Trophoblast cell (in vitro differentiated cells and primary cell): ENCODE results near the gene YIPF1.
A peak's percentile ranks its signal among the peaks of the same experiment; 100 is the strongest.

Source experiments
- DNase-seq, 2 donors: peaks; one replicate each; pipeline ENCODE4 v3.0.0-alpha.2; 2016
- H2AFZ ChIP-seq: 2 replicates; pipeline ENCODE4 v1.6.1; 2013; ENCODE audit warnings: low read length, moderate library complexity, mild to moderate bottlenecking; ENCODE audit not compliant: insufficient read depth, poor library complexity
- H2AK5ac ChIP-seq: 2 replicates; pipeline ENCODE4 v1.6.1; 2013; ENCODE audit warnings: mild to moderate bottlenecking, low read length
- H2BK120ac ChIP-seq: 2 replicates; pipeline ENCODE4 v1.6.1; 2013; ENCODE audit warnings: low read length, mild to moderate bottlenecking, moderate library complexity; ENCODE audit not compliant: insufficient read depth, poor library complexity
- H2BK12ac ChIP-seq: 2 replicates; pipeline ENCODE4 v1.6.1; 2013; ENCODE audit warnings: mild to moderate bottlenecking, low read length, moderate library complexity
- H2BK5ac ChIP-seq: 2 replicates; pipeline ENCODE4 v1.6.1; 2013; ENCODE audit warnings: low read length, low read depth, moderate library complexity, mild to moderate bottlenecking; ENCODE audit not compliant: poor library complexity
- H3K14ac ChIP-seq: 2 replicates; pipeline ENCODE4 v1.6.1; 2013; ENCODE audit warnings: mild to moderate bottlenecking, low read length
- H3K18ac ChIP-seq: 2 replicates; pipeline ENCODE4 v1.6.1; 2013; ENCODE audit warnings: mild to moderate bottlenecking, low read length
- H3K23ac ChIP-seq: 2 replicates; pipeline ENCODE4 v1.6.1; 2013; ENCODE audit warnings: low read length
- H3K27ac ChIP-seq: 2 replicates; pipeline ENCODE4 v1.5.1; 2013; ENCODE audit warnings: low read depth, mild to moderate bottlenecking, inconsistent platforms, low read length, moderate library complexity
- H3K27me3 ChIP-seq: 2 replicates; pipeline ENCODE4 v1.6.1; 2013; ENCODE audit warnings: inconsistent platforms, mild to moderate bottlenecking, low read length, moderate library complexity; ENCODE audit not compliant: insufficient read depth
- H3K36me3 ChIP-seq, 2 experiments: 1 replicate in 1 of 2; 2 replicates in 1 of 2; pipeline ENCODE4 v1.6.1; 2013; ENCODE audit warnings: low read length in 2 of 2, mild to moderate bottlenecking in 2 of 2, moderate library complexity in 1 of 2; ENCODE audit not compliant: insufficient read depth in 2 of 2, control insufficient read depth in 1 of 2
- H3K4ac ChIP-seq: 2 replicates; pipeline ENCODE4 v1.6.1; 2013; ENCODE audit warnings: low read depth, mild to moderate bottlenecking, low read length, moderate library complexity
- H3K4me1 ChIP-seq, 2 experiments: 1 replicate in 1 of 2; 2 replicates in 1 of 2; pipeline ENCODE4 v1.6.1; 2013; ENCODE audit warnings: low read length in 2 of 2, mild to moderate bottlenecking in 2 of 2, moderate library complexity in 1 of 2; ENCODE audit not compliant: insufficient read depth in 2 of 2, control insufficient read depth in 1 of 2
- H3K4me2 ChIP-seq: 2 replicates; pipeline ENCODE4 v1.6.1; 2013; ENCODE audit warnings: inconsistent platforms, mild to moderate bottlenecking, low read length, moderate library complexity
- H3K4me3 ChIP-seq: 2 replicates; pipeline ENCODE4 v1.5.1; 2013; ENCODE audit warnings: mild to moderate bottlenecking, low read depth, low read length, inconsistent platforms
- H3K79me1 ChIP-seq: one replicate; pipeline ENCODE4 v1.6.1; 2013; ENCODE audit warnings: low read length
- H3K79me2 ChIP-seq: 2 replicates; pipeline ENCODE4 v1.6.1; 2013; ENCODE audit warnings: low read length, mild to moderate bottlenecking; ENCODE audit not compliant: control insufficient read depth, insufficient read depth, poor library complexity
- H3K9ac ChIP-seq: 2 replicates; pipeline ENCODE4 v1.6.1; 2013; ENCODE audit warnings: mild to moderate bottlenecking, low read length
- H3K9me3 ChIP-seq: 2 replicates; pipeline ENCODE4 v1.6.1; 2013; ENCODE audit warnings: low read depth, mild to moderate bottlenecking, control low read depth, inconsistent platforms, low read length; ENCODE audit not compliant: insufficient read depth
- H4K12ac ChIP-seq: 2 replicates; pipeline ENCODE4 v1.6.1; 2013; ENCODE audit warnings: low read depth, mild to moderate bottlenecking, low read length, moderate library complexity
- H4K8ac ChIP-seq: 2 replicates; pipeline ENCODE4 v1.6.1; 2013; ENCODE audit warnings: low read depth, mild to moderate bottlenecking, low read length, moderate library complexity
- H4K91ac ChIP-seq: one replicate; pipeline ENCODE4 v1.6.1; 2013; ENCODE audit warnings: low read depth, mild to moderate bottlenecking, low read length, moderate library complexity
- WGBS: extraction: QIAGEN DNeasy Blood & Tissue Kit; methylation state at CpG from one replicate; pipeline ENCODE4 v1.1.7; 2013; ENCODE audit warnings: missing lambda C conversion rate; ENCODE audit not compliant: insufficient read length, insufficient coverage; ENCODE audit errors: extremely low coverage; 5-methylcytosine and 5-hydroxymethylcytosine counted together

Gene YIPF1

DNA sequence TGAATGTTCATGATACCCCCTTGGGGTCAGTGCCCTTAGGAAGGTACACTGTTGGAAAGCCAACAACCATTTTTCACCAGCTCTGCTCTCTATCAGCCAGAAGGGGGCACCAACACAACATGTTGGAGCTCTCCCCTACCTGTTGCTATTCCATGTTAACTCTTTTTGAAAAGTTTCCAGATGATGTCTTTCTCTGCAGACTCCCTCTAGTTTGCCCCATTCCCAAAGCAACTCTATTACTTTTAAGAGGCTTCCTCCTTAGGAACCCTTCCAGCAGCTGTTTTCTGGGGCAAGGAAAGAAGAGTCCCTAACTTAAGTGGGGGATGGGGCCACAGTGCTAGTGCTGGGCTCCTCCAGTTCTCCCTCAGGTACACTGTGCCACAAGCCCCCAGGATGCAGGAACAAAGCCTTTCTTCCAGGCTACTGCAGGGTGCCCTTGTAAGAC is 28.6 kb downstream of the YIPF1 start:
- Histone ChIP-seq H2BK120ac (no peak overlapping the region), H3K4me3 (no peak overlapping the region), H4K12ac (no peak overlapping the region), H2BK12ac (no peak overlapping the region), H3K4me2 (no peak overlapping the region), H3K4me1 (no peaks in the 10 kb centered on the region), H3K9ac (no peak overlapping the region), H3K9me3 (no peaks in the 10 kb centered on the region), H3K27ac (no peak overlapping the region), H3K79me1 (no peaks in the 10 kb centered on the region), H3K18ac (no peak overlapping the region), H4K8ac (no peak overlapping the region), H3K36me3 (peaks cover under 1 to 18% of the 10 kb centered on the region in 2 experiments), H3K4ac (no peak overlapping the region), H3K79me2 (no peaks in the 10 kb centered on the region), H4K91ac (no peak overlapping the region), H2AFZ (no peak overlapping the region), H3K14ac (no peak overlapping the region), H2BK5ac (no peak overlapping the region), H3K23ac (no peak overlapping the region), H3K27me3 (no peaks in the 10 kb centered on the region), H2AK5ac (no peak overlapping the region)
- peak; percentile 31 to 78 for DNase-seq

DNA sequence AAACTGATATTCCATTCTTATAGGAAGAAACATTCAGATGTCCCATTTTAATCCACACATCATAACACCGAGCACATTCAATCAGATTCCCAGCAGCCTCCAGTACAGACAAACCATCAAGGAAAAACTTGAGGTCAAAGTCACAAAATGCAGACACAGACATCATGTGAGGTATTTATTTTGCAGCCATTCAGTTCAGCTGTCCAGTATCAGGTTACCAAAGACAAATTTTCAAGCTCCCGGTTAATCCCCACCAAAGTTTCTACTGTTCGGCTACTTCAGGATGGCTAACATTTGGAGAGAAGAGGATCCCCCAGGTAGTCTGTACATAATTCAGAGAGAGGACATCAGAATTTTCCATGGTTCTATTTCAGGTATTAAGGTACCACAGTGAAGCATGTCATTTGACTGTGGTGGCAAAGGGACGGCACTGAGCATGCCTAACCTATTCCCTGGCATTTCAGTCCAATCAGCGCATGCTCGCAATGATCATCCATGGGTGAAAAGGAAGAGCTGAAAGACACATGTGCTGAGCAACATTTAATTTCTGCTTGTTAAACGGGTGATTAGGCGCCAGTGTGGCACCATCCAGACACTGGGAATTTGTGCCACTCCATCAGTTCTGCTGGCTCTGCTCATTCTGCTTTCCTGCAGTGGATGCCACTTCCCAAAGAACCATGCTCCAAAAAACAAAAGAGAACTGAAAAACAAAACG is 37.9 kb downstream of the YIPF1 start:
- H3K9ac ChIP-seq: no peak overlapping the region
- no peaks in the 10 kb centered on the region for H3K4me1 ChIP-seq
- H3K79me2 ChIP-seq: no peaks in the 10 kb centered on the region
- no CpG with 5 or more reads among the region's 9 CpGs for WGBS
- no peaks in the 10 kb centered on the region for H3K27me3 ChIP-seq
- H2BK120ac ChIP-seq: no peak overlapping the region
- no peak overlapping the region for H3K4ac ChIP-seq
- H4K91ac ChIP-seq: no peak overlapping the region
- H3K18ac ChIP-seq: no peak overlapping the region
- no peak overlapping the region for H2BK12ac ChIP-seq
- no peak overlapping the region for H2AK5ac ChIP-seq
- no peak overlapping the region for H3K4me2 ChIP-seq
- H3K23ac ChIP-seq: no peak overlapping the region
- peaks cover 6 to 12% of the 10 kb centered on the region in 2 experiments for H3K36me3 ChIP-seq
- no peak overlapping the region for H3K27ac ChIP-seq
- H3K9me3 ChIP-seq: no peaks in the 10 kb centered on the region
- H3K4me3 ChIP-seq: no peak overlapping the region
- H2BK5ac ChIP-seq: no peak overlapping the region
- no peak overlapping the region for H4K12ac ChIP-seq
- no peak for DNase-seq
- no peaks in the 10 kb centered on the region for H3K79me1 ChIP-seq
- H3K14ac ChIP-seq: no peak overlapping the region
- no peak overlapping the region for H4K8ac ChIP-seq
- no peak overlapping the region for H2AFZ ChIP-seq

DNA sequence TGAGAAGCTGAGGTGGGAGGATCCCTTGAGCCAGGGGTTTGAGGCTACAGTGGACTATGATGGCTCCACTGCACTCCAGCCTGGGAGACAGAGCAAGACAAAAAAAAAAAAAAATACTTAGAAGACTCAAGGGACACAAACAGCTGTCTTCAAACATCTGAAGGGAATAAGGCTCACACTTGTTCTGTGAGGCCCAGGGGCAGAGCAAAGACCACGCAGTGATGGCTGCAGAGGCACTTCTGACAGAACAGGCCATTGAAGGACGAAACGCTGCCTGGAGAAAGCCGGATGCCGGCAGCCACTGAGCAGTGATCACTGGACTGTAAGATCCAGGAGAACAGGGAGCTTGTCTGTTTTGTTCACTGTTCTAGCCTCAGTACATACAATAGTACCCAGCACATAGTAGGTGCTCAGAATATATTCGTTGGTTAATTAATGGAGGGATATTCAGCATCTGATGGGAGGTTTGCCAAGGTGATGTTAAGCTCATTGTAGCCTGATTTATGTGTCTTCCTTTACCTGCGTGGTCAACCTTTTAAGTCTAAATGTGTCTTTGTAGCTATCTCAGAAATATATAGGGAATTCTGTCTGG is 39.4 kb downstream of the YIPF1 start:
- H2AFZ ChIP-seq: no peak overlapping the region
- no peak for DNase-seq
- H2BK12ac ChIP-seq: no peak overlapping the region
- no peak overlapping the region for H3K4me2 ChIP-seq
- no peak overlapping the region for H3K4me3 ChIP-seq
- H3K18ac ChIP-seq: no peak overlapping the region
- WGBS: no CpG with 5 or more reads among the region's 7 CpGs
- no peaks in the 10 kb centered on the region for H3K27me3 ChIP-seq
- H2AK5ac ChIP-seq: no peak overlapping the region
- H4K12ac ChIP-seq: no peak overlapping the region
- H3K14ac ChIP-seq: no peak overlapping the region
- H3K4ac ChIP-seq: no peak overlapping the region
- no peak overlapping the region for H4K91ac ChIP-seq
- no peak overlapping the region for H3K23ac ChIP-seq
- H2BK5ac ChIP-seq: no peak overlapping the region
- no peak overlapping the region for H4K8ac ChIP-seq
- H3K9me3 ChIP-seq: no peaks in the 10 kb centered on the region
- no peaks in the 10 kb centered on the region for H3K4me1 ChIP-seq
- H3K27ac ChIP-seq: no peak overlapping the region
- H2BK120ac ChIP-seq: no peak overlapping the region
- no peaks in the 10 kb centered on the region for H3K79me2 ChIP-seq
- H3K79me1 ChIP-seq: no peaks in the 10 kb centered on the region
- peaks cover 6 to 8% of the 10 kb centered on the region in 2 experiments for H3K36me3 ChIP-seq
- no peak overlapping the region for H3K9ac ChIP-seq

DNA sequence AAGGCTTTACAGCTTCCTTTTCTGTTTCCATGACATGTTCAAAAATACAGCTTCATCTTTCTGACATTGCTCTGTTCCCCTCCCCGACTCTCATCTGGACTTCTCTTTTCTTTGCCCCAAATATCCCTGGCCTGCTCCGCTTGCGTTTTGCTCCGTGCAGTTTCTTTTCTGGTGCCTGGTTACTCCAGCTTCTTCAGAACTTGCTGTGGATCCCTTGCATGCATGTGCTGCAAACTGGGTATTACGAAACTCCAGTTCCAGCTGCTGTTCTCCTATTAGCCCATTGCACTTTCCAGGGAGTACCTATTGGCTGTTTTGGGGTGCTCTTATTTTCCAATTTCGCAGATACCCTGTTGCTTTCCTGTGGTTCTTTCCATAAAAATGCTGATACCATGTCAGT is 41.6 kb downstream of the YIPF1 start:
- Histone ChIP-seq H3K27ac (no peak overlapping the region), H3K23ac (no peak overlapping the region), H4K12ac (no peak overlapping the region), H3K36me3 (peaks cover 3 to 4% of the 10 kb centered on the region in 2 experiments), H3K4ac (no peak overlapping the region), H2BK5ac (no peak overlapping the region), H2BK12ac (no peak overlapping the region), H4K91ac (no peak overlapping the region), H3K79me2 (no peaks in the 10 kb centered on the region), H3K18ac (no peak overlapping the region), H3K14ac (no peak overlapping the region), H2AK5ac (no peak overlapping the region), H4K8ac (no peak overlapping the region), H3K4me3 (no peak overlapping the region), H3K4me1 (no peaks in the 10 kb centered on the region), H3K9me3 (no peaks in the 10 kb centered on the region), H3K9ac (peak overlapping the region; percentile 4), H2BK120ac (no peak overlapping the region), H3K4me2 (no peak overlapping the region), H2AFZ (no peak overlapping the region), H3K79me1 (no peaks in the 10 kb centered on the region), H3K27me3 (no peaks in the 10 kb centered on the region)
- DNase-seq: no peak
- no CpG with 5 or more reads among the region's 6 CpGs for WGBS
